Measurements from ENCODE around the gene PPP2R2B.

GRCh38 chr5:146698651-146699050 lies 179.9 kb downstream of the PPP2R2B start:
- no peak for TF ChIP-seq CTCF (IDR thresholded peaks at IDR 0.05)
- no peak for TF ChIP-seq POLR2A (IDR thresholded peaks at IDR 0.05)
